Measurements from ENCODE around the gene ZNF516.

DNA sequence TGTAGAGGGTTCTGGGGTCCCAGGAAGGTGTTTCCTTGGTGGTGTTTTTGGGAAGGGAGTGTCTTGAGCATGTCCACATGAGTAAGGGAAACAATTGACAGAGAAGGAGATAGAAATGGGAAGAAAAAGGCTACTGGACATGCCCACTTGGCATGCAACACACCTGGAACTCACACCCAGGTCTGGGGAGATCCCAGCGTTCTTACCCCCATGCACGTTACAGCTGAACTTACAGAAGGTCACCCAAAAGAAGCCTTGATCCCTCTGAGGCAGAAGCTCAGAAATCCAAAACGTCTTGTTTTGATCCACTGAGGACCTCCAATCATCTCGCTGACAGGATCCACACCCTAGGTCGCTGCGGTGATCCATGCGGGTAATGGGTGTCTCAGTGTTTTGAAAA, 142.0 kb downstream of the ZNF516 start:
- TF ChIP-seq, protein P1, sequence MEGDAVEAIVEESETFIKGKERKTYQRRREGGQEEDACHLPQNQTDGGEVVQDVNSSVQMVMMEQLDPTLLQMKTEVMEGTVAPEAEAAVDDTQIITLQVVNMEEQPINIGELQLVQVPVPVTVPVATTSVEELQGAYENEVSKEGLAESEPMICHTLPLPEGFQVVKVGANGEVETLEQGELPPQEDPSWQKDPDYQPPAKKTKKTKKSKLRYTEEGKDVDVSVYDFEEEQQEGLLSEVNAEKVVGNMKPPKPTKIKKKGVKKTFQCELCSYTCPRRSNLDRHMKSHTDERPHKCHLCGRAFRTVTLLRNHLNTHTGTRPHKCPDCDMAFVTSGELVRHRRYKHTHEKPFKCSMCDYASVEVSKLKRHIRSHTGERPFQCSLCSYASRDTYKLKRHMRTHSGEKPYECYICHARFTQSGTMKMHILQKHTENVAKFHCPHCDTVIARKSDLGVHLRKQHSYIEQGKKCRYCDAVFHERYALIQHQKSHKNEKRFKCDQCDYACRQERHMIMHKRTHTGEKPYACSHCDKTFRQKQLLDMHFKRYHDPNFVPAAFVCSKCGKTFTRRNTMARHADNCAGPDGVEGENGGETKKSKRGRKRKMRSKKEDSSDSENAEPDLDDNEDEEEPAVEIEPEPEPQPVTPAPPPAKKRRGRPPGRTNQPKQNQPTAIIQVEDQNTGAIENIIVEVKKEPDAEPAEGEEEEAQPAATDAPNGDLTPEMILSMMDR (IDR thresholded peaks at IDR 0.05): no peak
- TF ChIP-seq POLR2AphosphoS5 (IDR thresholded peaks at IDR 0.05) (no peak), POLR2A (IDR thresholded peaks at IDR 0.05) (no peak), EP300 (IDR thresholded peaks at IDR 0.05) (no peak)
